Measurements from ENCODE around the gene OR5M3.

The OR5M3 gene

DNA sequence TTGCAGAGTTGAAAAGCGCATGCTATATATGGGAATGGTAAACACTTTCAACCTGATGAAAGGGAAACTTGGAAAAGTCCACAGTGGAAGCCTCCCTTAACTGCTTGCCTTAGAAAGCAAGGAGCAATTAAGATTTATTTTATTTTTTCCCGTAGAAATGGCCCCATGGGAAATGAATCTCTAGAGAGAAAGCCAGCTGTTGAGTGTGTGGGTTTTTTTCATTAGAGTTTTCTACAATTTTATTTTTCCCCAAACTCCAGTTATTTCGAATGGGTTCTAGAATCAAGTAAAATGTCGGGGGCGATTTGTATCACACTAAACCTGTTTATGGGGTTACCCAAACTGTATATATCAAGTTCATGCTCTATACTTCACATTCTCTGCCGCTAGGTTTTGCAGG is at the start of gene OR5M3:
Gene OR5M3 (minus strand): TSS at position 101 of the 400 bp plus-strand sequence. CDS start 2,855 bp downstream, outside the sequence.
- DNase-seq = no peak

GRCh38 chr11:56522008-56522407 is 48.9 kb upstream of the OR5M3 start:
- no peak for DNase-seq

GRCh38 chr11:56513280-56513679 is 40.1 kb upstream of the OR5M3 start:
- no peak for DNase-seq

GRCh38 chr11:56509439-56509838 is 36.3 kb upstream of the OR5M3 start:
- DNase-seq = no peak

GRCh38 chr11:56497010-56497409 is 23.9 kb upstream of the OR5M3 start:
- no peak for DNase-seq

GRCh38 chr11:56495117-56495516 is 22.0 kb upstream of the OR5M3 start:
- no peak for DNase-seq

DNA sequence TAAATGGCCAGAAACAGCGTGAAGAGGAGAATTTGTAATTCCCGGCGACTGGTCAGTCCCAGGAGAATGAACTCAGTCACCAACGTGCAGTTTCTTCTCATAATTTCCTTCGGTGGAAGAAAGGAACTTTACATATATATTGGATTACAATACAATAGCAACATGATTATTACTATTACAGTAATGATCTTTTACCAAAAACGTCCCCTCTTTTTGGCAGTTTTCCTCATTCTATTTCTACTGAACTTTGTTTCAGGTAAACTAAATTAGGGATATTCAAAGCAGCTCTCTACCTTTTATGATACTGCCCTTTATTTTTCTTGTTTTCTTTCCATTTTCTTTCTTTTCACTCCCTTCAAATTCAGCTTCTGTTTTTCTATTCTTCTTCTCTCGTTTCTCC is 18.1 kb upstream of the OR5M3 start, which contains the start of gene OR5M8:
Gene OR5M8 (minus strand): TSS at position 101 of the 400 bp plus-strand sequence. CDS start 0 bp downstream, at position 101.
- DNase-seq = no peak

DNA sequence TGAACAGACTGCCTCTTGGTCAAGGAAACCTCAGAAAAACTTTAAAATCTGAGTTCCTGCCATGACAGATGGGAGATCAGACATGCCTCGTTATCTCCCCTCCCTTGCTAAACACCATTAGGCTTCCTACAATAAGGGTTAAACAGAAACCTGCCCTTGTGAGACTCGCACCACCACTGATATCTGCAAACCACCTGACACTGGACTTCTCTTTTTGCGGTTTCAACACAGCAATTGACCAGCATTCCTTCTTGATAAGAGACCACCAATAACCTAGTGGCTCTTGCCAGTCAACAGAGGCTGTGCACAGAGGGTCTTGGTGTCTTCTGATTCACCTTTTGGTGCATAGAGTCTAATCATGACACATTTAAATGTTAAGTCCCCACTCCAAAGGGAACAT is 13.6 kb upstream of the OR5M3 start:
- DNase-seq = no peak

- DNase-seq = no peak
These were observed 1.6 kb upstream of the OR5M3 start for GRCh38 chr11:56474729-56475235.

DNA sequence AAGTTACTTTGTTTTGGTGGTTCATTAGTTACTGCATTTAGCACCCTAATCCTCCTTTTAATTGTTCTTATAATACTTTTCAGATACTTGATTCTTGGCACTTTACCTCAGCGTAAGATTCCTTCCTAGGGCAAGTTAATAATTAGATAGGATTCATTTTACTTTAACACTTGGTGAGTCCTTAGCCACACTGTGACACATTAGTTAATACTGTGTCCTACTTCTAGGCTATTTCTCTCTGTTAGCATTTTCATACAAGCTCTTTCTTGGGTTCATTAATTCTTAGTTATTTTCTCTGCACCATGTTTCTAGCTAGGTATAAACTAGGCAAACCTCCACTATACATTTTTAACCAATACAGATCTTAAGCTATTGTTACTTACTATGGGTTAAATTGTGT is 16.1 kb downstream of the OR5M3 start:
- DNase-seq = no peak

DNA sequence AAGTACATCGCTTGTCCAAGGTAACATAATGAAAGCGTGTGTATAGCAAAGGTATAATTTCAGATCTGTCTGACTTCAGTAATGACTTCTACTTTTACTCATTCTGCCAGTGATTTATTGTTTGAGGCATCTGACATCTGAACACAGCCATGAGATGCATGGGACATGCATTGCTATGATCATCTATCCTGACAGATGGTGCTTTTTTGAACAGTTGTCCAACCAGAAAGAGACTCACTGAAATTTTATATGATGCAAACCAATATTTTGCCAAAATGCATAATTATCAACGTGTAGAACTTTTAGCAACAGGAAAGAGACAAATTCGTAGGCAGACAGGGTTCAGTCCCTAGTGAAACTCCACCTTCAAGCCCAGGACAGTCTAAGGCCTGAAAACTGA is 19.6 kb downstream of the OR5M3 start:
- no peak for DNase-seq
